CD4-positive, alpha-beta T cell (primary cell): ENCODE data around the gene DUOXA1. TPM values are rescaled to one million over a fixed set of nuclear protein-coding genes. Genes with fewer than 3 reads are reported as not detected.
A peak's percentile ranks its signal among the peaks of the same experiment; 100 is the strongest.

Source experiments
- ATAC-seq: fragments of 200-7000 bp; cut with Tn5 transposase; one replicate; pipeline ENCODE4 v1.10.0; 2022; ENCODE audit warnings: mild to moderate bottlenecking; ENCODE audit not compliant: poor library complexity
- CTCF ChIA-PET: fragments of 350-600 bp; sonication (Branson Sonifier 250); formaldehyde crosslinking; loops from one replicate; lab custom pipeline; 2021; ENCODE audit warnings: antibody characterized with exemption, inconsistent platforms; lab: Charles Lee
- POLR2A ChIA-PET: fragments of 350-600 bp; sonication (Branson Sonifier 250); formaldehyde crosslinking; loops from one replicate; lab custom pipeline; 2021; ENCODE audit warnings: antibody characterized with exemption, inconsistent platforms; lab: Charles Lee
- DNase-seq, 14 experiments: peaks; one replicate each; pipeline ENCODE4 v3.0.0-alpha.2; 2013 to 2020; ENCODE audit warnings: mixed read lengths in 2 of 14
- H3K27ac ChIP-seq, 2 donors: one replicate each; pipeline versions ENCODE4 v1.5.1 to v1.7.0; 2013; ENCODE audit warnings: low read length in 2 of 2, low read depth in 1 of 2, mild to moderate bottlenecking in 1 of 2
- H3K27me3 ChIP-seq, 2 experiments: 1 replicate in 1 of 2; 2 replicates in 1 of 2; pipeline versions ENCODE4 v1.6.1 to v1.7.0; 2013; ENCODE audit warnings: low read length in 2 of 2, control low read depth in 1 of 2, mild to moderate bottlenecking in 1 of 2, moderate library complexity in 1 of 2; ENCODE audit not compliant: insufficient read depth in 2 of 2, control insufficient read depth in 1 of 2
- H3K36me3 ChIP-seq: one replicate; pipeline ENCODE4 v1.6.1; 2013; ENCODE audit warnings: low read length, control low read depth; ENCODE audit not compliant: insufficient read depth
- H3K4me1 ChIP-seq: one replicate; pipeline ENCODE4 v1.6.1; 2013; ENCODE audit warnings: low read length, control low read depth; ENCODE audit not compliant: insufficient read depth
- H3K4me3 ChIP-seq: one replicate; pipeline ENCODE4 v1.5.1; 2013; ENCODE audit warnings: mild to moderate bottlenecking, low read length, moderate library complexity
- H3K9me3 ChIP-seq, 2 experiments: 1 replicate in 1 of 2; 2 replicates in 1 of 2; pipeline versions ENCODE4 v1.6.1 to v1.7.0; 2013; ENCODE audit warnings: low read length in 2 of 2, mild to moderate bottlenecking in 2 of 2, control low read depth in 1 of 2, moderate library complexity in 1 of 2; ENCODE audit not compliant: control insufficient read depth in 1 of 2, insufficient read depth in 1 of 2
- H3K27ac Mint-ChIP-seq: one replicate; pipeline ENCODE4 v1.8.0; 2020; ENCODE audit warnings: mixed read lengths
- H3K27me3 Mint-ChIP-seq: one replicate; pipeline ENCODE4 v1.8.0; 2021; ENCODE audit warnings: mixed read lengths
- H3K36me3 Mint-ChIP-seq: one replicate; pipeline ENCODE4 v1.8.0; 2021; ENCODE audit warnings: low read depth, mixed read lengths
- H3K4me1 Mint-ChIP-seq: one replicate; pipeline ENCODE4 v1.8.0; 2021; ENCODE audit warnings: low read depth, mixed read lengths
- H3K4me3 Mint-ChIP-seq: one replicate; pipeline ENCODE4 v1.8.0; 2020; ENCODE audit warnings: mild to moderate bottlenecking, mixed read lengths
- H3K9me3 Mint-ChIP-seq: one replicate; pipeline ENCODE4 v1.8.0; 2020; ENCODE audit warnings: mixed read lengths
- CTCF ChIP-seq: fragments of 200-600 bp; IDR thresholded peaks from one replicate; pipeline ENCODE4 v1.8.0; 2022; ENCODE audit warnings: antibody characterized with exemption, mild to moderate bottlenecking
- intact Hi-C, 2 experiments: fragments of 100-400 bp; cut with DNase I in 1 of 2; cut with micrococcal nuclease in 1 of 2; formaldehyde crosslinking; loops; one replicate each; pipeline versions ENCODE4 v1.15.1 to v1.9.0; 2023 to 2025; cut with DNase I, micrococcal nuclease
- total RNA-seq, 174 experiments: library from RNA in 2 of 174; stranded (reverse) in 2 of 174; gene quantifications; one replicate each; pipeline ENCODE4 v1.2.3 and lab custom pipeline; 2021 to 2026

DUOXA1 gene
- total RNA-seq, 2 experiments from 2014 or later, result 0.44 to 1.0 TPM

GRCh38 chr15:45131510-45131909, 1.8 kb upstream of the DUOXA1 start:
- TF ChIP-seq CTCF, result no peak
- Histone ChIP-seq H3K4me1 (peaks cover 31% of the 10 kb centered on the region), H3K27me3 (peaks cover 60 to 64% of the 10 kb centered on the region in 2 experiments), H3K9me3 (peaks cover 0 to 8% of the 10 kb centered on the region in 2 experiments), H3K4me3 (no peak overlapping the region), H3K36me3 (no peaks in the 10 kb centered on the region), H3K27ac (no peak overlapping the region)
- Mint-ChIP-seq H3K9me3 (no peaks in the 10 kb centered on the region), H3K27me3 (peaks cover 75% of the 10 kb centered on the region), H3K4me1 (peaks cover 22% of the 10 kb centered on the region), H3K36me3 (no peaks in the 10 kb centered on the region), H3K27ac (no peak overlapping the region), H3K4me3 (no peak overlapping the region)
- POLR2A ChIA-PET, result interaction anchor here (0.6 kb wide), 1 partner anchor 123 kb away, joined by 3 read pairs; no protein-coding TSS in a partner anchor
- no peak for DNase-seq
- no peak for ATAC-seq
- intact Hi-C loops, result no loop called here
- CTCF ChIA-PET, result interaction anchor here (1.1 kb wide), 1 partner anchor 13 kb away, joined by 5 read pairs; no protein-coding TSS in a partner anchor

GRCh38 chr15:45130291-45131000, 767 bp upstream of the DUOXA1 start:
- H3K4me1 ChIP-seq, result peaks cover 23% of the 10 kb centered on the region

More at GRCh38 chr15:45130291-45131000, 767 bp upstream of the DUOXA1 start:
- intact Hi-C loops, result no loop called here
- Histone ChIP-seq H3K36me3 (no peaks in the 10 kb centered on the region), H3K27ac (no peak overlapping the region), H3K4me3 (no peak overlapping the region), H3K27me3 (peaks cover 59 to 64% of the 10 kb centered on the region in 2 experiments), H3K9me3 (peaks cover 0 to 8% of the 10 kb centered on the region in 2 experiments)
- Mint-ChIP-seq H3K9me3 (no peaks in the 10 kb centered on the region), H3K27ac (no peak overlapping the region), H3K27me3 (peaks cover 80% of the 10 kb centered on the region), H3K4me1 (peaks cover 15% of the 10 kb centered on the region), H3K36me3 (no peaks in the 10 kb centered on the region), H3K4me3 (peak overlapping the region; percentile 40)
- ChIA-PET POLR2A (interaction anchor here (0.6 kb wide), 1 partner anchor 122 kb away, joined by 3 read pairs; no protein-coding TSS in a partner anchor), CTCF (interaction anchor here (1.1 kb wide), 1 partner anchor 12 kb away, joined by 5 read pairs; no protein-coding TSS in a partner anchor)
- no peak for ATAC-seq
- TF ChIP-seq CTCF, result no peak
- DNase-seq, result no peak
